ENCODE measurements around the gene SPTB.

The SPTB gene

DNA sequence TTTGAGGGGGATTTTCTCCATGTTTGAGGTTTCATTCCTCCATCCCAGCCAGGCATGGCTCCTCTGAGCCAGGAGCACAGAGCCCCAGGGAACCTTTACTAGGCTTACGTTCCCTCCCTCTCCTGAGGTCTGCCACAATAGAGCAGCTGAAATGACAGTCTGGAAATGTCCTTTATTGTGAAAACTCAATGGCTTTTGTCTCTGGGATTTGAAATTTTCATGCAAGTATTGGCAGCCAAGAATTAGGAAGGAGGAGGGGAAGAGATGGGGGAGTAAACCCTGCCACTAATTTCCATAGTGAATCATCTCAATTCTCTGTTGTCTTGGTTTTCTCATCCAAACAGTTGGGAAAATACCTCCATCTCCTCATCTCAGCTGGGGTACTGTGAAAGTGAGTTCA, 178.0 kb downstream of the SPTB start:
- no peak for DNase-seq
- Histone ChIP-seq H3K27me3 (replicated peaks) (no peaks in the 10 kb centered on the region), H3K36me3 (replicated peaks) (no peaks in the 10 kb centered on the region), H3K4me3 (ENCODE audit: low read depth, low read length) (no peak overlapping the region), H3K27ac (no peak overlapping the region)
- TF ChIP-seq, protein P1, sequence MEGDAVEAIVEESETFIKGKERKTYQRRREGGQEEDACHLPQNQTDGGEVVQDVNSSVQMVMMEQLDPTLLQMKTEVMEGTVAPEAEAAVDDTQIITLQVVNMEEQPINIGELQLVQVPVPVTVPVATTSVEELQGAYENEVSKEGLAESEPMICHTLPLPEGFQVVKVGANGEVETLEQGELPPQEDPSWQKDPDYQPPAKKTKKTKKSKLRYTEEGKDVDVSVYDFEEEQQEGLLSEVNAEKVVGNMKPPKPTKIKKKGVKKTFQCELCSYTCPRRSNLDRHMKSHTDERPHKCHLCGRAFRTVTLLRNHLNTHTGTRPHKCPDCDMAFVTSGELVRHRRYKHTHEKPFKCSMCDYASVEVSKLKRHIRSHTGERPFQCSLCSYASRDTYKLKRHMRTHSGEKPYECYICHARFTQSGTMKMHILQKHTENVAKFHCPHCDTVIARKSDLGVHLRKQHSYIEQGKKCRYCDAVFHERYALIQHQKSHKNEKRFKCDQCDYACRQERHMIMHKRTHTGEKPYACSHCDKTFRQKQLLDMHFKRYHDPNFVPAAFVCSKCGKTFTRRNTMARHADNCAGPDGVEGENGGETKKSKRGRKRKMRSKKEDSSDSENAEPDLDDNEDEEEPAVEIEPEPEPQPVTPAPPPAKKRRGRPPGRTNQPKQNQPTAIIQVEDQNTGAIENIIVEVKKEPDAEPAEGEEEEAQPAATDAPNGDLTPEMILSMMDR (IDR thresholded peaks at IDR 0.05; ENCODE audit: low read depth, low read length, missing control alignments) = no peak
- in situ Hi-C loops (cut with HindIII; ENCODE audit: low pct_ligation_motif_present, low sequenced_read_pairs) = no loop called here

DNA sequence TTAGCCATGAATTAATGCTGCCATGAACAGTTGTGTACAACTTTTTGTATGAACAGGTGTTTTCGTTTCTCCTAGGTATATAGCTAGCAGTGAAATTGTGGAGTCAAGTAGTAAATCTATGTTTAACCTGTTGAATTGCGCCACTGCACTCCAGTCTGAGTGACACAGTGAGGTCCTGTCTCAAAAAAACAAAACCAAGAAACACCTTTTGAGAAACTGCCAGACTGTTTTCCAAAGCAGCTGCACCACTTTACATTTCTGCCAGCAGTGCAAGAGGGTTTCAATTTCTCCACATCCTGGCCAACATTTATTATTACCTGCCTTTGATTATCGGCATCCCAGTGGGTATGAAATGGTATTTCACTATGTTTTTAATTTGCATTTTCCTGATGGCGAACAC, 178.8 kb downstream of the SPTB start:
- in situ Hi-C loops (cut with HindIII; ENCODE audit: low pct_ligation_motif_present, low sequenced_read_pairs) = no loop called here
- Histone ChIP-seq H3K36me3 (replicated peaks) (no peaks in the 10 kb centered on the region), H3K4me3 (ENCODE audit: low read depth, low read length) (no peak overlapping the region), H3K27me3 (replicated peaks) (no peaks in the 10 kb centered on the region), H3K27ac (no peak overlapping the region)
- TF ChIP-seq, protein P1 (IDR thresholded peaks at IDR 0.05; ENCODE audit: low read depth, low read length, missing control alignments) = no peak
- no peak for DNase-seq

DNA sequence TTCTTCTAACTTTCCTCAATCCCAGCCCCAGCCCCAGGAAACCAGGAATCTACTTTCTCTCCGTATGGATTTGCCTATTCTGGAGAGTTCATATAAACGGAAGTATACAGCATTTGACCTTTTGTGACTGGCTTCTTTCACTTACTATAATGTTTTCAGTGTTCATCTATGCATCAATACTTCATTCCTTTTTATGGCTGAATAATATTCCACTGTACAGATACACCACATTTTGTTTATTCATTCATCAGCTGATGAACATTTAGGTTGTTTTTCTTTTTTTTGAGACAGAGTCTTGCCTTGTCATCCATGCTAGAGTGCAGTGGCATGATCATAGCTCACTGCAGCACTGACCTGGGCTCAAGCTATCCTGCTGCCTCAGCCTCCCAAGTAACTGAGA, 179.4 kb downstream of the SPTB start:
- TF ChIP-seq, protein P1 (IDR thresholded peaks at IDR 0.05; ENCODE audit: low read depth, low read length, missing control alignments) = no peak
- no peaks in the 10 kb centered on the region for H3K27me3 ChIP-seq (replicated peaks)
- no peak overlapping the region for H3K4me3 ChIP-seq (ENCODE audit: low read depth, low read length)
- no peak overlapping the region for H3K27ac ChIP-seq
- no peaks in the 10 kb centered on the region for H3K36me3 ChIP-seq (replicated peaks)
- no peak for DNase-seq
- in situ Hi-C loops (cut with HindIII; ENCODE audit: low pct_ligation_motif_present, low sequenced_read_pairs) = no loop called here

DNA sequence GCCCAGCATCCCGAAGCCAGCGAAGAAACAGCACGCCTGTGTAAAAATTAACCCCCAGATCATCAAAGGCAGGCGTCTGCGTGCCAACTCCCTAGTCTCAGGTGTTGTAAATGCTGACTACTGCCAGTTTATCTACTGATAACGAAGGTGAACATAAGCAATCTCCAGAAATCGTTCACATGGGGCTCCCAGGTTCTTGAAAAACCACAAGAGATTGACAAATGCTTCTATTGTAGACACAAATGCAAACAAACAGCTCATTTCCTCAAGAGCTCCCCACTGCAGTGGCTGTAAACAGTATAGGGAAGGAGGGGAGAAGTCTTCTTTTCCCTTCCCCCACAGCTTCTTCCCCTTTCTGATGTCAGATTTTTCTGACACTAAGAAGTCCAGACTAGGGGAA, 180.8 kb downstream of the SPTB start:
- DNase-seq = no peak
- Histone ChIP-seq H3K27me3 (replicated peaks) (no peaks in the 10 kb centered on the region), H3K4me3 (ENCODE audit: low read depth, low read length) (no peak overlapping the region), H3K27ac (no peak overlapping the region), H3K36me3 (replicated peaks) (no peaks in the 10 kb centered on the region)
- TF ChIP-seq, protein P1 (IDR thresholded peaks at IDR 0.05; ENCODE audit: low read depth, low read length, missing control alignments) = no peak
- in situ Hi-C loops (cut with HindIII; ENCODE audit: low pct_ligation_motif_present, low sequenced_read_pairs) = no loop called here

DNA sequence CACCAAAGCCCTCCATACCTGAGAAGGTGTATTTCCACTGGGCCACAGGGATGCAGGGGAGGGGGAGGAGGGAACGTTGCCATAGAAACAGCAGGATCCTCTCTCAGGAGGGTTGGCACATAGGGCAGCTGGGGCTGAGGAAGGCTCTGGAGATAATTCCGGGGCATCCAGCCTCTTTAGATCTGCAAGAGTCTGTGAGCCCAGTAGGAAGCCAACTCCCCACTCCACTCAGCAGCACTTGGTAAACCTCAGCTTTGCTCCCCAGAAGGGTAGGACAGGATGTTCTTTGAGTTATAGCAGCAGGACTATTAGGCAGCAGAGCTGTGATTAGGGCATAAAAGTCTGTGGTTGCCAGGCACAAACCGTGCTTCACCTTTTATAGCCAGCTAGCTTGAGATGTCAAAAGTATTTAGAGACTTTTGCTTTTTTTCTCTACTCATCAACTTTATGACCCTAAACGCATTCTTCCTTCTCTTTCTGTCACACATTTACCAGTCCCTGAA, 183.3 kb downstream of the SPTB start:
- DNase-seq = no peak
- H3K27me3 ChIP-seq (replicated peaks) = no peaks in the 10 kb centered on the region
- TF ChIP-seq, protein P1 (IDR thresholded peaks at IDR 0.05; ENCODE audit: low read depth, low read length, missing control alignments) = no peak
- no peak overlapping the region for H3K27ac ChIP-seq
- H3K36me3 ChIP-seq (replicated peaks) = no peaks in the 10 kb centered on the region
- H3K4me3 ChIP-seq (ENCODE audit: low read depth, low read length) = no peak overlapping the region
- in situ Hi-C loops (cut with HindIII; ENCODE audit: low pct_ligation_motif_present, low sequenced_read_pairs) = no loop called here
